Measurements from ENCODE around the gene DSP.

The DSP gene

DNA sequence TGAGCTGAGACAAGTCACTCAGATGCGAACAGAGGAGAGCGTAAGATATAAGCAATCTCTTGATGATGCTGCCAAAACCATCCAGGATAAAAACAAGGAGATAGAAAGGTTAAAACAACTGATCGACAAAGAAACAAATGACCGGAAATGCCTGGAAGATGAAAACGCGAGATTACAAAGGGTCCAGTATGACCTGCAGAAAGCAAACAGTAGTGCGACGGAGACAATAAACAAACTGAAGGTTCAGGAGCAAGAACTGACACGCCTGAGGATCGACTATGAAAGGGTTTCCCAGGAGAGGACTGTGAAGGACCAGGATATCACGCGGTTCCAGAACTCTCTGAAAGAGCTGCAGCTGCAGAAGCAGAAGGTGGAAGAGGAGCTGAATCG, 39.1 kb downstream of the DSP start:
- H3K27me3 ChIP-seq, result no peaks in the 10 kb centered on the region
- no peaks in the 10 kb centered on the region for H4K20me1 ChIP-seq
- 0 out of 20 replicates have a peak, but pooled peaks cover 0 to 3% (median 0%) of the 10 kb centered on the region in 10 experiments for H3K4me1 ChIP-seq
- peak overlapping the region in 2 of 11 experiments; percentile 18; a peak in 1 of 22 replicates for H3K4me2 ChIP-seq
- no peak overlapping the region for H3K27ac ChIP-seq
- no peaks in the 10 kb centered on the region; a peak in 1 of 22 replicates for H3K9me3 ChIP-seq (replicated peaks in 1 of 11)
- H3K4me3 ChIP-seq, result no peak overlapping the region
- TF ChIP-seq Cebpa-rat (IDR thresholded peaks at IDR 0.05), result no peak
- no peak overlapping the region for H3K9ac ChIP-seq
- H3K36me3 ChIP-seq, result no peaks in the 10 kb centered on the region

DNA sequence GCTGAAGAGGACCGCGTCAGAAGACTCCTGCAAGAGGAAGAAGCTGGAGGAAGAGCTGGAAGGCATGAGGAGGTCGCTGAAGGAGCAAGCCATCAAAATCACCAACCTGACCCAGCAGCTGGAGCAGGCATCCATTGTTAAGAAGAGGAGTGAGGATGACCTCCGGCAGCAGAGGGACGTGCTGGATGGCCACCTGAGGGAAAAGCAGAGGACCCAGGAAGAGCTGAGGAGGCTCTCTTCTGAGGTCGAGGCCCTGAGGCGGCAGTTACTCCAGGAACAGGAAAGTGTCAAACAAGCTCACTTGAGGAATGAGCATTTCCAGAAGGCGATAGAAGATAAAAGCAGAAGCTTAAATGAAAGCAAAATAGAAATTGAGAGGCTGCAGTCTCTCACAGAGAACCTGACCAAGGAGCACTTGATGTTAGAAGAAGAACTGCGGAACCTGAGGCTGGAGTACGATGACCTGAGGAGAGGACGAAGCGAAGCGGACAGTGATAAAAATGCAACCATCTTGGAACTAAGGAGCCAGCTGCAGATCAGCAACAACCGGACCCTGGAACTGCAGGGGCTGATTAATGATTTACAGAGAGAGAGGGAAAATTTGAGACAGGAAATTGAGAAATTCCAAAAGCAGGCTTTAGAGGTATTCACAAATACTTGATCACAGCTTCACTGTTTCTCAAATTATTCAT, 39.6 kb downstream of the DSP start:
- TF ChIP-seq Cebpa-rat (IDR thresholded peaks at IDR 0.05), result no peak
- Histone ChIP-seq H3K36me3 (no peaks in the 10 kb centered on the region), H3K9me3 (replicated peaks in 1 of 11) (no peaks in the 10 kb centered on the region; a peak in 1 of 22 replicates), H3K27ac (no peak overlapping the region), H4K20me1 (no peaks in the 10 kb centered on the region), H3K4me3 (no peak overlapping the region), H3K4me2 (peak overlapping the region in 2 of 11 experiments; percentile 18; a peak in 2 of 22 replicates), H3K27me3 (no peaks in the 10 kb centered on the region), H3K4me1 (0 out of 20 replicates have a peak, but pooled peaks cover 0 to 3% (median 0%) of the 10 kb centered on the region in 10 experiments), H3K9ac (no peak overlapping the region)

- Histone ChIP-seq H3K4me3 (no peak overlapping the region), H3K4me1 (peaks cover 6 to 20% (median 8%) of the 10 kb centered on the region in 10 experiments; a peak in 16 of 20 replicates), H3K9me3 (replicated peaks in 1 of 11) (no peaks in the 10 kb centered on the region; a peak in 1 of 22 replicates), H3K9ac (no peak overlapping the region), H3K36me3 (no peaks in the 10 kb centered on the region), H3K27ac (no peak overlapping the region), H3K4me2 (no peak overlapping the region), H4K20me1 (peaks cover 0 to 3% (median 0%) of the 10 kb centered on the region in 11 experiments; a peak in 6 of 22 replicates), H3K27me3 (no peaks in the 10 kb centered on the region)
- TF ChIP-seq Cebpa-rat (IDR thresholded peaks at IDR 0.05), result no peak
Observed at GRCh38 chr6:7585287-7585930, 43.9 kb downstream of the DSP start.

DNA sequence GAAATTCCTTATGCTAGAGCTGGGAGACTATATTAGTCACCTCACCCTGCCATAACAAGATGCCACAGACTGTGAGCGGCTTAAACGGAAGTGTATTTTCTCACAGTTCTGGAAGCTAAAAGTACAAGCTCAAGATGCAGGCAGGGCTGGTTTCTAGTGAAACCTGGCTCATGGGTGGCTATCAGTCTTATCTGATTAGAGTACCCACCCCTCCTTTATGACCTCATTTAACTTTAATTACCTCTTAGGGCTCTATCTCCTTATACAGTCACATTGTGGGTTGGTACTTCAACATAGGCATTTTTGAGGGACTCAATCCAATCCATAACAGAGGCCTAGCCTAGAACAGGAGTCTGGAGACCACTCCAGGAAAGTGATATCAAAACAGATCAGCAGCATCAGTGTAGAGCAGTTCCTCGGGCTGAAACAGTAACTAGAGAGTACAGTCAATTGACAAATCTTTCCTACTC, 46.2 kb downstream of the DSP start:
- no peaks in the 10 kb centered on the region; a peak in 1 of 22 replicates for H3K9me3 ChIP-seq (replicated peaks in 1 of 11)
- no peak for TF ChIP-seq Cebpa-rat (IDR thresholded peaks at IDR 0.05)
- no peaks in the 10 kb centered on the region for H3K27me3 ChIP-seq
- H3K27ac ChIP-seq, result no peak overlapping the region
- no peak overlapping the region for H3K4me3 ChIP-seq
- H3K36me3 ChIP-seq, result peaks cover 0 to 5% (median 0%) of the 10 kb centered on the region in 11 experiments; a peak in 6 of 22 replicates
- peaks cover 21 to 40% (median 26%) of the 10 kb centered on the region in 10 experiments for H3K4me1 ChIP-seq
- H3K4me2 ChIP-seq, result peak overlapping the region in 1 of 11 experiments; percentile 95; a peak in 1 of 22 replicates
- no peak overlapping the region for H3K9ac ChIP-seq
- peaks cover 6 to 26% (median 22%) of the 10 kb centered on the region in 11 experiments; a peak in 18 of 22 replicates for H4K20me1 ChIP-seq

DNA sequence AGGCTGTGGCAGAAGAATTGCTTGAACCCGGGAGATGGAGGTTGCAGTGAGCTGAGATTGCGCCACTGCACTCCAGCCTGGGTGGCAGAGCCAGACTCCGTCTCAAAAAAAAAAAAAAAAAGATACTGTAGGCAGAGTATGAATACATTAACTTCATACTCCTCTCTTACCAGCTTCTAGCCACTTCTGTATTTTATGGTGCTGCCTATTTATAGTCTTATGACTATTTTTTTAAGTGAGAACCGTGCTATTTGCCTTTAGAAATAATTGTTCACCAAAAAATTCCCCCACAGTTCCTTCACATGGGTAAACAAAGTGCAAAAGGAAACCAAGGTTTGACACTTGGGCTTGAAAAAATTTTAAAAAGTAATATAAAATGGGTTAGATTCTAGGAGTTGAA, 47.0 kb downstream of the DSP start:
- Histone ChIP-seq H3K36me3 (peaks cover 3 to 14% (median 7%) of the 10 kb centered on the region in 11 experiments; a peak in 17 of 22 replicates), H3K9ac (no peak overlapping the region), H3K27ac (no peak overlapping the region), H4K20me1 (peaks cover 10 to 34% (median 30%) of the 10 kb centered on the region in 11 experiments; a peak in 19 of 22 replicates), H3K9me3 (replicated peaks in 1 of 11) (no peaks in the 10 kb centered on the region; a peak in 1 of 22 replicates), H3K4me1 (peaks cover 21 to 42% (median 26%) of the 10 kb centered on the region in 10 experiments), H3K4me3 (no peak overlapping the region), H3K4me2 (peak overlapping the region in 3 of 11 experiments; percentile 81 to 95 (median 91); a peak in 5 of 22 replicates), H3K27me3 (no peaks in the 10 kb centered on the region)
- no peak for TF ChIP-seq Cebpa-rat (IDR thresholded peaks at IDR 0.05)

- Histone ChIP-seq H4K20me1 (peaks cover 12 to 37% (median 33%) of the 10 kb centered on the region in 11 experiments; a peak in 19 of 22 replicates), H3K4me3 (peak overlapping the region in 7 of 10 experiments; percentile 89 to 96 (median 95); a peak in 7 of 20 replicates), H3K4me1 (peaks cover 21 to 42% (median 26%) of the 10 kb centered on the region in 10 experiments), H3K9me3 (replicated peaks in 1 of 11) (no peaks in the 10 kb centered on the region), H3K4me2 (peak overlapping the region; percentile 80 to 95 (median 90); a peak in 18 of 22 replicates), H3K27ac (no peak overlapping the region), H3K27me3 (no peaks in the 10 kb centered on the region), H3K9ac (no peak overlapping the region; a peak in 2 of 22 replicates), H3K36me3 (peaks cover 10 to 21% (median 14%) of the 10 kb centered on the region in 11 experiments)
- no peak for TF ChIP-seq Cebpa-rat (IDR thresholded peaks at IDR 0.05)
Observed at GRCh38 chr6:7589221-7589620, 47.8 kb downstream of the DSP start.

- H4K20me1 ChIP-seq, result peaks cover 12 to 39% (median 33%) of the 10 kb centered on the region in 11 experiments; a peak in 19 of 22 replicates
- peaks cover 21 to 42% (median 26%) of the 10 kb centered on the region in 10 experiments for H3K4me1 ChIP-seq
- H3K9ac ChIP-seq, result peak within 1 kb of the TSS; percentile 87 to 94 (median 90)
- H3K4me3 ChIP-seq, result peak within 1 kb of the TSS; percentile 89 to 99 (median 96)
- peak within 1 kb of the TSS; percentile 58 to 90 (median 84); a peak in 21 of 22 replicates for H3K27ac ChIP-seq
- no peaks in the 10 kb centered on the region for H3K27me3 ChIP-seq
- TF ChIP-seq Cebpa-rat (IDR thresholded peaks at IDR 0.05), result no peak
- H3K36me3 ChIP-seq, result peaks cover 20 to 31% (median 24%) of the 10 kb centered on the region in 11 experiments
- H3K9me3 ChIP-seq (replicated peaks in 1 of 11), result no peaks in the 10 kb centered on the region
- peak within 1 kb of the TSS; percentile 80 to 95 (median 91) for H3K4me2 ChIP-seq
Observed at GRCh38 chr6:7589949-7590917, 48.8 kb downstream of the DSP start, which contains the start of gene SNRNP48. Gene SNRNP48 (plus strand): TSS chr6:7590198. CDS start chr6:7590258, 60 bp downstream.

- H3K27ac ChIP-seq, result peak overlapping the region in 10 of 11 experiments; percentile 74 to 90 (median 84); a peak in 17 of 22 replicates
- H3K4me2 ChIP-seq, result peak overlapping the region; percentile 80 to 95 (median 91)
- peaks cover 27 to 38% (median 31%) of the 10 kb centered on the region in 11 experiments for H3K36me3 ChIP-seq
- H4K20me1 ChIP-seq, result peaks cover 12 to 39% (median 34%) of the 10 kb centered on the region in 11 experiments; a peak in 19 of 22 replicates
- no peaks in the 10 kb centered on the region for H3K27me3 ChIP-seq
- H3K9ac ChIP-seq, result peak overlapping the region; percentile 87 to 94 (median 90)
- peaks cover 21 to 42% (median 26%) of the 10 kb centered on the region in 10 experiments for H3K4me1 ChIP-seq
- no peaks in the 10 kb centered on the region for H3K9me3 ChIP-seq (replicated peaks in 1 of 11)
- TF ChIP-seq Cebpa-rat (IDR thresholded peaks at IDR 0.05), result no peak
- H3K4me3 ChIP-seq, result peak overlapping the region; percentile 89 to 99 (median 96)
Observed at GRCh38 chr6:7590918-7591302, 49.4 kb downstream of the DSP start.
